ENCODE data around the gene CHRNG.
"Not testable (repeated sequence)": the region's sequence is repeated elsewhere in the genome, so short reads cannot be mapped to it uniquely, and the experiment has no call there.

The CHRNG gene

DNA sequence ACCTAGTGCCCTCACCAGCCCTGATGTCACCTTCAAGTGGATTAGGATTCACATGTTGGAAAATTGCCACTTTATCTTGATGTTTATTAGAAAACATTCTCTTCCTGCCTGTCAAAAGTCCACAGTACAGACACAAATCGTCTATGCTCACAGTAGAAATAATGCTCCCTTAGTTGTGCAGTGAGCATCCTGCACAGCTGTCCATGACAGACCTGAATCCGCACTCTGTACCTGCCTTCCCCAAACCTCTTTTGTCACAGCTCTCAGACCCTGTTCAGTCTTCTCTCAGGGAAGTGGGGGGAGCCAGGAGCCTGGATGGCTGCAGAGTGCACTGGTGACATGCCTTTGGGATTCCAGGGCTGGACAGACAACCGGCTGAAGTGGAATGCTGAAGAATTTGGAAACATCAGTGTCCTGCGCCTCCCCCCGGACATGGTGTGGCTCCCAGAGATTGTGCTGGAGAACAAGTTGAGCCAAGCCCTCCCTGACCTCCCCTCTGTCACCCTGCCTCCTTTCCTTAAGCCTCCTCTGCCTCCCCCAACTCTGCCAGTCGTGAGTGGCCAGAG lies 11.5 kb upstream of the CHRNG start:
- no peak for DNase-seq (ENCODE audit: low read depth in 2 of 2, low spot score in 1 of 2)

DNA sequence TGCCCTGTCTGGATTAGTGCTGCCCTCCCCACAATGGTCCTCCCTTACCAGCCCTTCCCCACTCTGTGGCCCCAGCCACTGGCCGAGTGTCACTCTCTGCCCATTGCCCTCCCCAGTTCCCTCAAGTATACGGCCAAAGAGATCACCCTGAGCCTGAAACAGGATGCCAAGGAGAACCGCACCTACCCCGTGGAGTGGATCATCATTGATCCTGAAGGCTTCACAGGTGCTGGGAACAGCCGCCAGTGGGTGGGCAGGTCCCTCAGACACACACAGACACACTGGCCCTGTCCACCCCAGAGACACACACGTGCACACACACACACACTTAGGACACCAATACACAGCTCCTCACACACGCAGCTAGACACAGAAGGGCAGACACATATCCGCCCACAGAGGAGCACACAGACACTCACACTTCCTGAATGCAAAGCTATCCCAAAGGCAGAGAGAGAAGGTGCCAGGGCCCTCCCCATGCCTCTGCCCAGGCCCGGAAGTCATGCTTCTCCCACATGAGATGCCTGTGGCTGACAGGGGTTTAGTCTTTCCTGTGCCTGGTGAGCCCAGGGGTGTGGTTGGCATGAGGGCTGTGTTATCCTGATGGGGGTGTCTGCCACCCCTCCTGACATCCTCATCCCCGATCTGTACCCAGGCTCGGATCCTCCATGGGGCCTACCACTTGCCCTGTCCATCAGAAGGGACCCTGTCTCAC lies 10.6 kb upstream of the CHRNG start:
- DNase-seq (ENCODE audit: low read depth in 2 of 2, low spot score in 1 of 2) = no peak

DNA sequence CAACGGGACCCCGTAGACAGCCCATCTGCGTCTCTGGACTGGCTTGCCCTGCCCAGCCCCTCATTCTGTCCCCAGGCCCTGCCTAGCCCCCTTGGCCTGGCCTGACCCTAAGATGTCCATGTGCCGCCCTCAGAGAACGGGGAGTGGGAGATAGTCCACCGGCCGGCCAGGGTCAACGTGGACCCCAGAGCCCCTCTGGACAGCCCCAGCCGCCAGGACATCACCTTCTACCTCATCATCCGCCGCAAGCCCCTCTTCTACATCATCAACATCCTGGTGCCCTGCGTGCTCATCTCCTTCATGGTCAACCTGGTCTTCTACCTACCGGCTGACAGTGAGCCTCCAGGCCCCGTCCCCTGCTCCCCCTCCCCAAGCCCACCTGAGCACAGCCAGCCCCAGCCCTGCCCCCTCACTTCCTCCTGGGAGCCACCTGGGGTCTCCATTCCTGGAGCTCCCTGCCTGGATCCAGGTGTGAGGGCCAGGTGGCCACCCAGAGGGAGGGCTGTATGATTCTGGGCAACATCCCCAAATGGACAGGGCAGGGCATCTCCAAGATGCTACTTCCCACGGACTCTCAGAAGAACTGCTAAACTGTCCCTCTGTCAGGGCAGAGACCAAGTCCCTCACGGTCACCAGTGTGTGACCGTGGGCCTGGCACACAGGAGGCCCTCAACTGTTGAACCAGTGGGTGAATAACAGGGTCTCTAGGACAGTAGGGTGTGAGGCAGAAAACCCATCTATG lies 9.5 kb upstream of the CHRNG start:
- no peak for DNase-seq (ENCODE audit: low read depth in 2 of 2, low spot score in 1 of 2)

DNA sequence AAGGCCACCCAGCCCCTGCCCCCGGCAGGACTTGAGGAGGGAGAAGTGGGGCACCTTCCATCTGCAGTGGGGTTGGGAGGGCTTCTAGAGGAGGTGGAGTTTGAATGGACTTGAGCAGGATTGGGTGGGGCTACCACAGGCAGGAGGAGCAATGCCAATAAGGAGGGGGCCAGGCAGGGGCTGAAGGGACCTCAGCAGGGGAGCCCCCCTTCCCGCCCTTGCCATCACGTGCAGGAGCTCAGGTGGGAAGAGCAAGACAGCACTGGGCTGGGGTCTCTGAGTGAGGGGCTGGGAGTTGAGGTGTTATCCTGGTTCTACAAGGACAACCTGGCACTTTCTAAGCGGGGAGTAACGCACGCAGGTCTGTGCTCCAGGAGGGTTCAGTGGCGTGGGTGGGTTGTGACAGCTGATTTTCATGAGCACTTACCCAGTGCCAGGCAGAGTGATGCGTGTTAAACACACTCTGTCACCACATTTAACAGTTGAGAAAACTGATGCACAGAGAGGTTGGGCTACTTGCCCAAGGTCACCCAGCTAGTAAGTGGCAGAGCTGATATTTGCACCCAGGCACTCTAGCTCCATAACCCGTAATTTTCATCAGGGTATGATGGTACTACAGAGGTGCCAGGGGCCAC lies 8.7 kb upstream of the CHRNG start:
- no peak for DNase-seq (ENCODE audit: low read depth in 2 of 2, low spot score in 1 of 2)

DNA sequence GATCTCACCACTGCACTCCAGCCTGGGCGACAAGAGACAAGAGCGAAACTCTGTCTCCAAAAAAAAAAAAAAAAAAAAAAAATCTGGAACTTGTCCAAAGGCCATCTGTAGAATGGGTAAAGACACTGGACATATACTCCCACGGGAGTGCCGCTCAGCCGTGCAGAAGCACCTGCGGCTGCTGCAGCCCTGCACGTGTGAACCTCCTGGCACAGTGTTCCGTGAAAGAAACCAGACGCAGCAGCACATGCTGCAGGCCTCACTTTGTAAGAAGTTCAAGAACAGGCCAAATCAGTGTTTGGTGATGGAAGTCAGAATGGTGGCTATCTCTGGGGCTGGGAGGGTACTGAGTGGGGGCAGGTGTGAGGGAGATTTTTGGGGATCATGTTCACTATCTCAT lies 7.1 kb upstream of the CHRNG start:
- DNase-seq (ENCODE audit: low read depth in 2 of 2, low spot score in 1 of 2) = no peak

DNA sequence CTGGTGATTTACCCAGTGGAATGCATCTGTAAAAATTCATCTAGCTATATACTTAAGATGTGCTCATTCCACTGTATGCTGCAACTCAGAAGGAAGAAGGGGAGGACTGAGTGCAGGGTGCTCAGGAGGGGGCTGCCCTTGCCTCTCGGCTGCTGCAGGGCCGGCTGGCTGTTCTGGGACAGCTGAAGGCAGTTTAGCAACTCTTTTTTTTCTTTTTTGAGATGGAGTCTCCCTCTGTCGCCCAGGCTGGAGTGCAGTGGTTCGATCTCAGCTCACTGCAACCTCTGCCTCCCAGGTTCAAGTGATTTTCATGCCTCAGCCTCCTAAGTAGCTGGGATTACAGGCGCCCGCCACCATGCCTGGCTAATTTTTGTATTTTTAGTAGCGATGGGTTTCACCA lies 6.7 kb upstream of the CHRNG start:
- DNase-seq (ENCODE audit: low read depth in 2 of 2, low spot score in 1 of 2) = not testable (repeated sequence)

DNA sequence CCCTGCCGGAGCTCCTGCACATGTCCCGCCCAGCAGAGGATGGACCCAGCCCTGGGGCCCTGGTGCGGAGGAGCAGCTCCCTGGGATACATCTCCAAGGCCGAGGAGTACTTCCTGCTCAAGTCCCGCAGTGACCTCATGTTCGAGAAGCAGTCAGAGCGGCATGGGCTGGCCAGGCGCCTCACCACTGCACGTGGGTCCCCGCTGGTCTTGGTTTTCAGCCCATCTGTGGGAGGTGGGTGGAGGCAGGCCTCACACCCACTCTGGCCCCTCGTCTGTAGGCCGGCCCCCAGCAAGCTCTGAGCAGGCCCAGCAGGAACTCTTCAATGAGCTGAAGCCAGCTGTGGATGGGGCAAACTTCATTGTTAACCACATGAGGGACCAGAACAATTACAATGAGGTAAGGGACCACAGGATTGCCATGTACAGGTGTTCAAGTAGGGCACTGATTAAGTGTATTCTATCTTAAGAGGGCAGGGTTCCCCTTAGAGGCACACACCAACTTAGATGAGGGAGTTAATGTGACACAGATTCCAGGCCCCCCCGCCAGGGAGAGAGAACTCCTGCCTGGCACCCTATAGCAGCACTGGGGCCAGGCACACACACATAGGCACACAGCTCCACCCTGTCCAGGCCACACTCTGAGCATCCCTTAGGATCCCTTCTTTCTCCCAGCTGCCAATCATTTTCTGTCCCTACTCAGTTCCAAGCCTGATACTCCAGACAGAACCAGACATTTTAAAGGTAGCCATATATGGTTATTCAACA lies 5.4 kb upstream of the CHRNG start:
- no peak for DNase-seq (ENCODE audit: low read depth in 2 of 2, low spot score in 1 of 2)

DNA sequence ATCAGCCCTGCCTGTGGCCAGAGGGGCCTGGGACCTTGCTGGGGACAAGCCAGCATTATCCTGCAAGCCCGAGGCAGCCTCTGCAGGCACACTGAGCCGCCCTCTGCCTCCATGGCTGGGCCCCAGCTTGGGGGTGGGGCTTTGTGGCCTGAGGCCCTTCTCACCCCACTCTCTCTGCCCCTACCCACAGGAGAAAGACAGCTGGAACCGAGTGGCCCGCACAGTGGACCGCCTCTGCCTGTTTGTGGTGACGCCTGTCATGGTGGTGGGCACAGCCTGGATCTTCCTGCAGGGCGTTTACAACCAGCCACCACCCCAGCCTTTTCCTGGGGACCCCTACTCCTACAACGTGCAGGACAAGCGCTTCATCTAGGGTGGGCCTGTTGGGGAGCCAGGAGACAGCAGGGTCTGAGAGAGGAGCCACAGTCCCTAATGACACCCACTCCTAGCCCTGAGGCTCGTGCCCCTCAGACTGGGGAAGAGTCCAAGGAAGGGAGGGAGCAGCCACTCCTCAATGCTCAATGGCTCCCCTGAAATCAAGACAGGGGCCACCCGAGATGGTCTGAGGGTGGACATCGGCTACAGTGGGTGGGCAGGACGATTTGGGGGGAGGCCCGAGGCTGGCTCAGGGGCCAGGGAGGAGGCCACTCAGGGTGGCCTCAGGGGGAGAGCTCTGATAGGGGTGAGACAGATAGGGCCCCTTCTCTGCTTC lies 4.4 kb upstream of the CHRNG start:
- no peak for DNase-seq (ENCODE audit: low read depth in 2 of 2, low spot score in 1 of 2)

DNA sequence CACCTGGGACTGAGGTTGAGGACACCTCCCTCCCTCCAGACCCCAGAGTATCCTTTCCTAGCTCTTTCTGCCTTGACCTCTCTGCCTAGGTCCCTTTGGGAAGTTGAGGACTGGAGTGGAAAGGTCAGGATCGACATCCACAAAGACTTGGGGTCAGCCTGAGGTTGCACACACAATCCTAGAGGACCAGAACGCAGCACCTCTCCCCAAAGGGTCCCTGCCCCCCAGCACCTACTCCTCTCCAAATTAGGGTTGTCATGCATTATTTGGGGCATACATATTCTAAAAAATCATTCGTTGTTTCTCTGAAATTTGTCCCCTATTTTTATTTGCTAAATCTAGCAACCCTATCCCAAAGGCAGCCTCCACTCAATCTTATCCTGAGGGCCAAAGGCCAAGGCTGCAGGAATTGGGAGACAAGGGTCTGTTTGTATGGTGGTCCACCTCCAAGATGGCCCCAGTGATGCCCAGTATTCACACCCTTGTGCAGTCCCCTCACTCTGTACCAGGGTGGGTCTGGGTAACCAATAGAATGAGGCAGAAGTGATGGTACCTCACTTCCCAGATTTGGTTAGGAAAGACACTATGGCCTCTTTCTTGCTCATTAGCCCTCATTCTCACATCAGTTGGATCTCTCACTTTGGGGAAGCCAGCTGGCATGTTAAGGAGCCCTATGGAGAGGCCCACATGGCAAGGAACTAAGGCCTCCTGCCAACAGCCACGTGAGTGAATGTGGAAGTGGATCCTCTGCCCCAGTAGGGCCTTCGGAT lies 3.5 kb upstream of the CHRNG start:
- DNase-seq (ENCODE audit: low read depth in 2 of 2, low spot score in 1 of 2) = no peak

DNA sequence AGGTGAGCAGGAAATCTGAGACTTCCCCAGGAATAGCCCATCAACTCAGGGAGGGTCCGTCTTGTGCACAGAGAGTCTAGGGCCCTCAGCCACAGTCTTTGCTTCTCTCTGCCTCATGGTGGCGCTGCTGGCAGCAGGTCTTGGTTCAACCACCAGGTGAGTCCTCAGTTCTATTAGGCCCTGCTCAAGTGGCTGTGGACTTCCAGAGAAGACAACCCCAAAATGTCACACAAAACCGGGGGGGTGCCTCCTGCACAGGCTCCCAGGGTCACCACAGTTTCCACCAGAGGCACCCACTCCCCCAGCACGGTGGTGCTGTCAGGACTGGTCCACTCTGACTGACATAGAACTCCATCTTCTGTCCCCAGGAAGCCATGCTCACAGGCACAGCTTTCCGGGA lies 2.4 kb upstream of the CHRNG start:
- no peak for DNase-seq (ENCODE audit: low read depth in 2 of 2, low spot score in 1 of 2)

DNA sequence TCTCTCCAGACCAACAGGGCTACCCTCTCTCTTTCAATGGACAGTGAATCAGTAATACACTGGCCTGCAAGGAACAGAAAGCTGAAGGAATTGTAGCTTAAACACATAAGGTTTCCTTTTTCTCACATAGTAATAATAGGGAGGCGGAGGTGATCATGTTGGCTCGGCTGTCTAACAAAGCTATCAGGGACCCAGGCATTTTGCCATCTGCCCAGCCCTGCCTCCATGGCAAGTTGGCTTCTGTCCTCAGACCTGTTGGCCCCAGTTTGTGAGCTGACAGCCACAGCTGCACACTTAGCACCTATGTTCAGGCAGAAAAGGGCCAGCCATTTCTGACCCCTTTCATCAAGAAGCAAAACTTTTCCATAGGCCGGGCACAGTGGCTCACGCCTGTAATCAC lies 2.0 kb upstream of the CHRNG start:
- no peak for DNase-seq (ENCODE audit: low read depth in 2 of 2, low spot score in 1 of 2)

DNA sequence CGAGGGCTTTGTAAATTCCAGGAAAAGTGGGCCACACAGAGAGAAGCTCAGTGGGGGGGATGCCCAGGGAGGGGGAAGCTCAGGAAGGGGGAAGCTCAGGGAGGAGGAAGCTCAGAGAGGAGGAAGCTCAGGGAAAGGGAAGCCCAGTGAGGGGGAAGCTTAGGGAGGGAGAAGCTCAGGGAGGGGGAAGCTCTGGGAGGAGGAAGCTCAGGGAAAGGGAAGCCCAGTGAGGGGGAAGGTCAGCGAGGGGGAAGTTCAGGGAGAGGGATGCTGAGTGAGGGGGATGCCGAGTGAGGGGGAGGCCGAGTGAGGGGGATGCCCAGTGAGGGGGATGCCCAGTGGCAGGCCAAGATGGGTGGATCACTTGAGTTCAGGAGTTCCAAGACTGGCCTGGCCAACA lies 821 bp upstream of the CHRNG start:
- no peak for DNase-seq (ENCODE audit: low read depth in 2 of 2, low spot score in 1 of 2)

DNA sequence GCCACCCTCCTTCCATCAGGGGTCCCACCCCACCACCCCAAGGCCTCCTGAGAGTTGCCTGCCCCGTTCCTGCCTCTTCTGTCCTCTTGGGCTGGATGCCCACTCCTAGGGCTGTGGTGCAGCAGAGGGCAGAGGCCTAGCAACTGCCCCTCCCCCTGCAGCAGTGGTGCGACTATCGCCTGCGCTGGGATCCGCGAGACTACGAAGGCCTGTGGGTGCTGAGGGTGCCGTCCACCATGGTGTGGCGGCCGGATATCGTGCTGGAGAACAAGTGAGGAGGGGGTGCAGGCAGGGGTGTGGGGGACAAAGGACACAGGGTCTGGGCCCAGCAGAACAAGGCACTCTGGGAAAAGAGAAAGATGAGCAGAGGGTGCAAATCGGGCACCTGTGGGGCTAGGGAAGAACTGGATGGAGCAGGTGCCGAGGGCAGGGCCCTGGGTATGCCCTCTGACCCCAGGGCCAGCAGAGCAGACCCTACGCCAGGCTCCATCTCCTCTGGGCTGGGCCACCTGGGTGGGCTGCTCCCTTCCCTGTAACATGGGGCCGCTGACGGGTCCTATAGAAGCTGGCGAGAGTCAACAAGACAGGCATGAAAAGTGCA lies 1.0 kb downstream of the CHRNG start:
- DNase-seq (ENCODE audit: low read depth in 2 of 2, low spot score in 1 of 2) = no peak

DNA sequence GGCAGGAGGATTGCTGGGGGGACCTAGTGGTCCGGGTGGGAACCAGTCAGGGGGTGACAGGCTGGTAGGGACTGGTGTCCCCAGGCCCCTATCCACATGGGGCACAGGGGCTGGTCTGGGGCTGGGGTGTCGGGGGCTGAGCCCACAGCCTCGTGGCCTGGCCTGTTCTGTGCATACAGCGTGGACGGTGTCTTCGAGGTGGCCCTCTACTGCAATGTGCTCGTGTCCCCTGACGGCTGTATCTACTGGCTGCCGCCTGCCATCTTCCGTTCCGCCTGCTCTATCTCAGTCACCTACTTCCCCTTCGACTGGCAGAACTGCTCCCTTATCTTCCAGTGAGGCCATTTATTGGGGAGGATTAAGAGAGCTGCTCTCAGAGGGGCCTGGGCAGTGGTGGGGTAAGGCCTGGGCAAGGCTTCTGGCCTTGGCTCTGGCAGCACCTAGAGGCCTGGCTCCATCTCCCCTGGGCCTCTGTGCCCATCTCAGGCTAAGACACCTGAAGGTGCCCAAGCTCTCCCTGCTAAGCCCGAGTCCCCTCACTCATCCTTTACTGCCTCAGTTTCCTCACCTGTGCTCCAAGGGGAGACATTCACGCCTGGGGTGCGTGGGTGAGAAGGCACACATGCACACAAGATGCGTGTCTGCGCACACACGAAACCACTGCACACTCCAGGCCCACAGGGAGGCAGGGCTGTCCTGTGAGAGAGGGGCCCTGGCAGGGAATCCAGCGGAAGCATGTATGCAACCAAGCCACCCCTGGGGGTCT lies 1.9 kb downstream of the CHRNG start:
- DNase-seq (ENCODE audit: low read depth in 2 of 2, low spot score in 1 of 2) = no peak

DNA sequence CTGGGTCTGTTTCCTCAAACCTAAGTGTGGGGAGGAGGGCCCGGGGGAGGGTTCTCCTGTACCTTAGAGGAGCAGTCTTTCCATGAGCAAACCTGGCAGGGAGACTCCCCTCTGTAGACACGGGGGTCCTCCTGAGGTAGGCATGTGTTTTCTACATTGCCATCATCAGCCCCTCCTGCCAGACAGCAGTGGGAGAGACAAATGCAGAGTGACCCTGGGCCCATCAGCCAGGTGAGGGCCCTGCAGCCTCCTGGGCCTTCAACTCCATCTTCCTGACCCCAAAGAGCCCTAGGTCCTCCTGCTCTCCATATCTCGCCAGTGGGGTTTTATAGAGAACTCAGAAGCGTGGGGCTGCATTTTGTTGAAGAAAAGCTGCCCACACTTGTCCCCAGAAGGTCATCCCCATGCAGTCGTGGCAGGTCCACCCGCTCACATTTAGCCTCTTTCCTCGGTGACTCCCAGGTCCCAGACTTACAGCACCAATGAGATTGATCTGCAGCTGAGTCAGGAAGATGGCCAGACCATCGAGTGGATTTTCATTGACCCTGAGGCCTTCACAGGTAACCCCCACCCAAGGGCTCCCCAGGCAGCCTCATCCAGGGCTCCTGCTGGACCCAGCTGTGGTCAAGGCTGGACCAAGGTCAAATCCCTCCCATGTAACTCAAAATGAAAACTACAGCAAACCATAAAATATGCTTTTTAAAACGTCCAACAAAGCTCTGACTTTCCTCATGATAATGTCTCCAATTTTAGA lies 2.6 kb downstream of the CHRNG start:
- no peak for DNase-seq (ENCODE audit: low read depth in 2 of 2, low spot score in 1 of 2)

DNA sequence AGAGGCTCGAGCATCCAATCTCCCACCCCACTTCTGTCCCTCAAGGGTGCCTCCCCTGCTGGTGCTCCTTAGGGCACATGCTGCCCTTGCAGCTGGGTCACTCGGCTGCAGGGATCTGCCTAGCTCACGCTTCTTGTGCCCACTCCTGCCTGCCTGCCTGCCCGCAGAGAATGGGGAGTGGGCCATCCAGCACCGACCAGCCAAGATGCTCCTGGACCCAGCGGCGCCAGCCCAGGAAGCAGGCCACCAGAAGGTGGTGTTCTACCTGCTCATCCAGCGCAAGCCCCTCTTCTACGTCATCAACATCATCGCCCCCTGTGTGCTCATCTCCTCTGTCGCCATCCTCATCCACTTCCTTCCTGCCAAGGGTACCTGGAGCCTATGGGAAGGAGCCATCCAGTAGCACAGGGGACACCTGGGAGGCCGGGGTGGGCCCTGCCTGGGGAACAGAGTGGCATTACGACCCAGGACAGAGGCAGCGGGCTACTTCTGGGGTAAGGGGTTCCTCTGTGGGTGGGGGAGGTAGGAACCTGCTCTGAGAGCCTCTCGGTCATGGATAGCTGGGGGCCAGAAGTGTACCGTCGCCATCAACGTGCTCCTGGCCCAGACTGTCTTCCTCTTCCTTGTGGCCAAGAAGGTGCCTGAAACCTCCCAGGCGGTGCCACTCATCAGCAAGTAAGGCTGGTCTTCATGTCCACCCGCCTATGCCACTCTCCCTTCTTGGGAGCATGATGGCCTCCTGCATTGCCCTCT lies 3.4 kb downstream of the CHRNG start:
- DNase-seq (ENCODE audit: low read depth in 2 of 2, low spot score in 1 of 2) = no peak

DNA sequence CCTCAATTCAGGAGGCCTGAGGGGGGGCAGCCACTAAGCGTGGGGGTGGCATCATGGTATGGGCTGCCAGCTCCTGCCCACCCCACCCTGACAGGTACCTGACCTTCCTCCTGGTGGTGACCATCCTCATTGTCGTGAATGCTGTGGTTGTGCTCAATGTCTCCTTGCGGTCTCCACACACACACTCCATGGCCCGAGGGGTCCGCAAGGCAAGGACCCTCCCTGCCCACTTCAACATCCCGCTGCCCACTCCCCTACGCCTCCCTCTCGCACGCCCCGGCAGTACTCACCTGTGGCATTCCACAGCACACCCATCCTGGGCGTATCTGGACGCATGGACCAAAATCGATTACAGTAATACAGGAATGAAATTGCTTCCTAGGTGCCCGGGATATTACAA lies 4.0 kb downstream of the CHRNG start:
- no peak for DNase-seq (ENCODE audit: low read depth in 2 of 2, low spot score in 1 of 2)
